Measurements from ENCODE around the gene PPP1R16B. TPM values are rescaled to one million over a fixed set of nuclear protein-coding genes. Genes with fewer than 3 reads are reported as not detected.

Gene PPP1R16B
- total and polyA plus RNA-seq, 4 donors: 2.6 to 15.0 (median 7.1) TPM

DNA sequence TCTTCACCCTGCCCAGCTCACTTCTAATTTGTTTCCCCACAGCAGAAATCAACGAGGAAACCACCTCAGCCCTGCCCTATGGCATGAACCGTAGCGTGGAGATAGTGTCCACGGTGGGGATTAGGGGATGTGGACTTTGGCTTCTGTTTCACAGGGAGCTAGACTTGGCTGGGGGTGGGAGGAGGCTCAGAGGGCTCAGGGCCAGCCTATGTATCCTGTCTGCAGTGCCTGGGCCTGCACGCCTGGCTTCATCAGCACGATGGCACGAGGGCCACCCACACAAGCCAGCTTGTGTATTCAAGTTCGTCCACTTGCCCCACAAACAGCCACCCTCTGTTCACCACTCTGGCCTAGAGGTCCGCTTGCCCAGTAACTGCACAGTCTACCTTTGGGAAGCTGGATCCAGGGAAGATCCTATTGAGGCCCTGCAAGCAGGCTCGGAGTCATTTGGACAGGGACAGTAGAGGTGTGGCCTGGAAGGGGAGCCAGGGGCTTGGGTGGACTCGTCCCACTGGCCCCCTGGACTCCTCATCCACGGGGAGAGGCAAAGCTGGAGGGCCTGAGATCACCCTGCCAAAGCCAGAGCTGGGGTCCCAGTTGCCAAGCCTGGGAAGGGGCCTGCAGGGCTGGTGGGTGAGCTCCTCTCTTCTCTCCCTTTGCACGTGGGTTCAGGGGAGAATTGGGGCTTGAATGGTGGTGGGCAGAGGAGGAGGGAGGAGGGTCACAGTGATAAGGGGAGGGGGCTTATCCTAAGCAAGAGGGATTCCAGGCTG, 82.7 kb downstream of the PPP1R16B start:
- no peak for ATAC-seq (ENCODE audit: insufficient read depth, low FRiP score)

DNA sequence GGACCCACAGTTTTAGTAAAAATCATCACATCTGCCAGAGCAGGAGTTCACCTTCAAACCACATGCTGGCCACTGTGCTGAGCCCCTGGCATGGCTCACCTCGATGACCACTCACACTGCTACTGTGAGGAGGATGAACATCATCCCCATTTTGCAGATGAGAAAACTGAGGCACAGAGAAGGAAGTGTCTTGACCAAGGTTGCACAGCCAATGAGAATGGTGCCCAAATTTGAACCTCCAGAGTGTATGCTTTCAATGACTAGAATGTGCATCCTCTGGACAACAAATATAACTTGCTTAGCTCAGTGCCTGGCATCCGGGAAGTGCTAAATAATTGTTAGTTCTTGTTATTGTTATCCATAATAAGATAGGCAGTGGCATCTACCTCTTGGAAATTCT, 83.6 kb downstream of the PPP1R16B start:
- 82 to 88% methylated on average over 2 of the region's 2 CpGs for WGBS, 2 donors
- H3K27me3 ChIP-seq (ENCODE audit: control insufficient read depth in 3 of 3, insufficient read depth in 3 of 3, low read length in 2 of 3): peaks cover 0 to 11% (median 0%) of the 10 kb centered on the region in 3 donors
- DNase-seq (no peak), ATAC-seq (ENCODE audit: insufficient read depth, low FRiP score) (no peak)
- H3K4me1 ChIP-seq (ENCODE audit: control insufficient read depth in 5 of 5, insufficient read depth in 5 of 5, low read length in 5 of 5): peaks cover 0 to 3% (median 0%) of the 10 kb centered on the region in 5 donors
- H3K9ac ChIP-seq (ENCODE audit: insufficient read depth in 1 of 2, low read length in 2 of 2): no peak overlapping the region
- no peak overlapping the region for H3K27ac ChIP-seq (ENCODE audit: low read depth in 1 of 2, low read length in 1 of 2)
- no peaks in the 10 kb centered on the region for H3K9me3 ChIP-seq (ENCODE audit: control insufficient read depth in 4 of 4, insufficient read depth in 3 of 4, low read length in 3 of 4)
- TF ChIP-seq, protein P1, sequence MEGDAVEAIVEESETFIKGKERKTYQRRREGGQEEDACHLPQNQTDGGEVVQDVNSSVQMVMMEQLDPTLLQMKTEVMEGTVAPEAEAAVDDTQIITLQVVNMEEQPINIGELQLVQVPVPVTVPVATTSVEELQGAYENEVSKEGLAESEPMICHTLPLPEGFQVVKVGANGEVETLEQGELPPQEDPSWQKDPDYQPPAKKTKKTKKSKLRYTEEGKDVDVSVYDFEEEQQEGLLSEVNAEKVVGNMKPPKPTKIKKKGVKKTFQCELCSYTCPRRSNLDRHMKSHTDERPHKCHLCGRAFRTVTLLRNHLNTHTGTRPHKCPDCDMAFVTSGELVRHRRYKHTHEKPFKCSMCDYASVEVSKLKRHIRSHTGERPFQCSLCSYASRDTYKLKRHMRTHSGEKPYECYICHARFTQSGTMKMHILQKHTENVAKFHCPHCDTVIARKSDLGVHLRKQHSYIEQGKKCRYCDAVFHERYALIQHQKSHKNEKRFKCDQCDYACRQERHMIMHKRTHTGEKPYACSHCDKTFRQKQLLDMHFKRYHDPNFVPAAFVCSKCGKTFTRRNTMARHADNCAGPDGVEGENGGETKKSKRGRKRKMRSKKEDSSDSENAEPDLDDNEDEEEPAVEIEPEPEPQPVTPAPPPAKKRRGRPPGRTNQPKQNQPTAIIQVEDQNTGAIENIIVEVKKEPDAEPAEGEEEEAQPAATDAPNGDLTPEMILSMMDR (IDR thresholded peaks at IDR 0.05; ENCODE audit: control extremely low read depth, extremely low read depth): no peak
- H3K4me3 ChIP-seq: no peak overlapping the region
- no peaks in the 10 kb centered on the region for H3K36me3 ChIP-seq (ENCODE audit: control insufficient read depth in 4 of 4, insufficient read depth in 4 of 4, low read length in 4 of 4)

More for the DNA sequence above, 82.7 kb downstream of the PPP1R16B start:
- Histone ChIP-seq H3K27me3 (ENCODE audit: control insufficient read depth in 3 of 3, insufficient read depth in 3 of 3, low read length in 2 of 3) (peaks cover 0 to 10% (median 3%) of the 10 kb centered on the region in 3 donors), H3K36me3 (ENCODE audit: control insufficient read depth in 4 of 4, insufficient read depth in 4 of 4, low read length in 4 of 4) (no peaks in the 10 kb centered on the region), H3K4me1 (ENCODE audit: control insufficient read depth in 5 of 5, insufficient read depth in 5 of 5, low read length in 5 of 5) (peaks cover 0 to 7% (median 0%) of the 10 kb centered on the region in 5 donors), H3K9ac (ENCODE audit: insufficient read depth in 1 of 2, low read length in 2 of 2) (no peak overlapping the region), H3K27ac (ENCODE audit: low read depth in 1 of 2, low read length in 1 of 2) (no peak overlapping the region), H3K9me3 (ENCODE audit: control insufficient read depth in 4 of 4, insufficient read depth in 3 of 4, low read length in 3 of 4) (no peaks in the 10 kb centered on the region), H3K4me3 (no peak overlapping the region)
- no peak for DNase-seq
- TF ChIP-seq, protein P1 (IDR thresholded peaks at IDR 0.05; ENCODE audit: control extremely low read depth, extremely low read depth): no peak
- 76 to 80% methylated on average over 12 to 13 of the region's 13 CpGs for WGBS, 2 donors

DNA sequence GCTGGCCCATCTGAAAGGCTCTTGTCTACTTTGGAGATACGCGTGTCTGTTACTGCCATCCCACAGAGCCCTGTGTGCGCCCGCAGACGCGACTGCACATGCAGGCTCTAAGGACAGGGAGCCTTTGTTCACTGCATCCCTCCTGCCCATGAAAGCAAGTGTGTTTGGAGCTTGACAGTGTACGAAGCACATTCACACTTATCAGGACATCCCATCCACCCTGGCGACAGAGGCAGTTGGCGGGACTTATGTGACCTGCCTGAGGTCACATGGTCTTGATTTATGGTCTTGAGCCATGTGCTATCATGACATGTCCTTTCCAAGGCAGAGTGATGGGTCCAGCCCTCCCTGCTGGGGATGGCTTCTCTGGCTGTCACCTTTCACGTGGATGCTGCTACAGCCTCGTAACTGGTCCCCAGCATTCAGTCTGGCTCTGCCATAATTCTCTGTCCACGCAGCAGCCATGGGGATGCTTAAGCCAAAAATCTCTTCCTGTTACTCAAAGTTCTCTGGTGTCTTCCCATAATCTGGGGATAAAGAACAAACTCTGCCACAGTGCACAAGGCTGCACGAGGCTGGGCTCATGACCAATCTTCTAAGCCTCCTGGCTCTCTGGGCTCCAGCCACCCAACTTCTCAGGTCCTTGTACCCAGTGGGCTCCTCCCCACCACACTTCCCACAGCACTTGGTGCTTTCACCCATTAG, 84.4 kb downstream of the PPP1R16B start:
- TF ChIP-seq, protein P1 (IDR thresholded peaks at IDR 0.05; ENCODE audit: control extremely low read depth, extremely low read depth): no peak
- 69 to 86% methylated on average over 13 of the region's 13 CpGs for WGBS, 2 donors
- Histone ChIP-seq H3K27ac (ENCODE audit: low read depth in 1 of 2, low read length in 1 of 2) (no peak overlapping the region), H3K27me3 (ENCODE audit: control insufficient read depth in 3 of 3, insufficient read depth in 3 of 3, low read length in 2 of 3) (peaks cover 0 to 17% (median 0%) of the 10 kb centered on the region in 3 donors), H3K4me1 (ENCODE audit: control insufficient read depth in 5 of 5, insufficient read depth in 5 of 5, low read length in 5 of 5) (peaks cover 0 to 3% (median 0%) of the 10 kb centered on the region in 5 donors), H3K9ac (ENCODE audit: insufficient read depth in 1 of 2, low read length in 2 of 2) (no peak overlapping the region), H3K36me3 (ENCODE audit: control insufficient read depth in 4 of 4, insufficient read depth in 4 of 4, low read length in 4 of 4) (no peaks in the 10 kb centered on the region), H3K4me3 (no peak overlapping the region), H3K9me3 (ENCODE audit: control insufficient read depth in 4 of 4, insufficient read depth in 3 of 4, low read length in 3 of 4) (no peaks in the 10 kb centered on the region)
- DNase-seq: no peak
- ATAC-seq (ENCODE audit: insufficient read depth, low FRiP score): no peak

Data from lung (tissue), 12 donors.